Measurements from ENCODE around the gene LDLRAP1.

The LDLRAP1 gene

DNA sequence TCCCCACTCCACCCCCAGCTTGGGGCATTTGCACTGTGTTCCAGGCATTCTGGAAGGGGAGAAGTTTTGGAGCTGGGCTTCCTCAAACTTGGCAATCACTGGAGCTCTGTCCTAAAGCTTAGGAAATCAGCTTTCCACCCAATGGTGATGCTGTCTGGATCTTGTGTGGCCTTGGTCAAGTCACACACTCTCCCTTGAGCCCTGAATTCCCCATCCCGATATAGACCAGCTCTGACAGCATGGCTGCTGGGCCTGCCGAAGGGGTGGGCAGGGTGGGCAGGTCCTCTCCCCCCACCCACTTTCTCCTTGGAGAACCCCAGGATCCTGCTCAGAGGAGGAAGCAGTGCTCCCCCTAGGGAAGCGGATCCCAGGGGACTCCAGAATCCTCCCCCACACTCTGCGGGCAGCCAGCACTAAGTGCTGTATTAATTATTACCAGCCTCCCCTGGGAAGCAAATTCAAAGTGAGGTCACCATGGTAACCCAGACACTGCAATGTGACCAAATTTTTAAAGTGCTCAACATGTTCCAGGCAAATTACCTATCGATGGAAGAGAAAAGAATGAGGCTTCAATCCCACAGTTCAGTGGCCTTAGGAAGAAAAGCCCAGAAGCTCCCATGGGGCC is 21.3 kb upstream of the LDLRAP1 start:
- Mint-ChIP-seq H3K9me3 (peaks cover 4% of the 10 kb centered on the region), H3K27ac (no peak overlapping the region), H3K36me3 (ENCODE audit: low read depth) (no peaks in the 10 kb centered on the region), H3K27me3 (ENCODE audit: low read depth) (peaks cover 4% of the 10 kb centered on the region), H3K4me3 (no peak overlapping the region), H3K4me1 (peaks cover 4% of the 10 kb centered on the region)
- TF ChIP-seq, protein P1, sequence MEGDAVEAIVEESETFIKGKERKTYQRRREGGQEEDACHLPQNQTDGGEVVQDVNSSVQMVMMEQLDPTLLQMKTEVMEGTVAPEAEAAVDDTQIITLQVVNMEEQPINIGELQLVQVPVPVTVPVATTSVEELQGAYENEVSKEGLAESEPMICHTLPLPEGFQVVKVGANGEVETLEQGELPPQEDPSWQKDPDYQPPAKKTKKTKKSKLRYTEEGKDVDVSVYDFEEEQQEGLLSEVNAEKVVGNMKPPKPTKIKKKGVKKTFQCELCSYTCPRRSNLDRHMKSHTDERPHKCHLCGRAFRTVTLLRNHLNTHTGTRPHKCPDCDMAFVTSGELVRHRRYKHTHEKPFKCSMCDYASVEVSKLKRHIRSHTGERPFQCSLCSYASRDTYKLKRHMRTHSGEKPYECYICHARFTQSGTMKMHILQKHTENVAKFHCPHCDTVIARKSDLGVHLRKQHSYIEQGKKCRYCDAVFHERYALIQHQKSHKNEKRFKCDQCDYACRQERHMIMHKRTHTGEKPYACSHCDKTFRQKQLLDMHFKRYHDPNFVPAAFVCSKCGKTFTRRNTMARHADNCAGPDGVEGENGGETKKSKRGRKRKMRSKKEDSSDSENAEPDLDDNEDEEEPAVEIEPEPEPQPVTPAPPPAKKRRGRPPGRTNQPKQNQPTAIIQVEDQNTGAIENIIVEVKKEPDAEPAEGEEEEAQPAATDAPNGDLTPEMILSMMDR (IDR thresholded peaks at IDR 0.05; ENCODE audit: unreplicated experiment in 3 of 3), result no peak

DNA sequence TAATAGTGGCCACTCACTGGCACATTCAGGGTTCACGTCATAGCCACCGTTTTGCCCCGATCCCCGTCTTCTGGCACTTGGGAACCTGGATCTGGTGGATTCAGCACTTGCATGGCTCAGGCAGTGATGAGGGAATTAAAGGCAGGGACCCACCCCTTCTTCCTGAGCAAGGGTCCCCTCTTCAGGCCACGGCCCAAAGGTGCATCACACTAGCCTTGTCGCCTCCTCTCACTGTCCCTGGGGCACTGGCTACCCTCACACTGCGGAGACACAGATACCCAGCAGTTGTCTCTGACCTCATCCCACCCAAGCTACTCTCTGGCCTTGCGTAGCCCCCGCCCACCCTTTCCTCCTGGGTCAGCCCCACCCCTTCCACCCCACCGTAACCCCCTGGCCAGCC is 19.9 kb upstream of the LDLRAP1 start:
- Mint-ChIP-seq H3K36me3 (ENCODE audit: low read depth) (no peaks in the 10 kb centered on the region), H3K9me3 (peaks cover 4% of the 10 kb centered on the region), H3K4me3 (no peak overlapping the region), H3K27me3 (ENCODE audit: low read depth) (peaks cover 4% of the 10 kb centered on the region), H3K4me1 (peaks cover 4% of the 10 kb centered on the region), H3K27ac (no peak overlapping the region)
- TF ChIP-seq, protein P1 (IDR thresholded peaks at IDR 0.05; ENCODE audit: unreplicated experiment in 3 of 3), result no peak

DNA sequence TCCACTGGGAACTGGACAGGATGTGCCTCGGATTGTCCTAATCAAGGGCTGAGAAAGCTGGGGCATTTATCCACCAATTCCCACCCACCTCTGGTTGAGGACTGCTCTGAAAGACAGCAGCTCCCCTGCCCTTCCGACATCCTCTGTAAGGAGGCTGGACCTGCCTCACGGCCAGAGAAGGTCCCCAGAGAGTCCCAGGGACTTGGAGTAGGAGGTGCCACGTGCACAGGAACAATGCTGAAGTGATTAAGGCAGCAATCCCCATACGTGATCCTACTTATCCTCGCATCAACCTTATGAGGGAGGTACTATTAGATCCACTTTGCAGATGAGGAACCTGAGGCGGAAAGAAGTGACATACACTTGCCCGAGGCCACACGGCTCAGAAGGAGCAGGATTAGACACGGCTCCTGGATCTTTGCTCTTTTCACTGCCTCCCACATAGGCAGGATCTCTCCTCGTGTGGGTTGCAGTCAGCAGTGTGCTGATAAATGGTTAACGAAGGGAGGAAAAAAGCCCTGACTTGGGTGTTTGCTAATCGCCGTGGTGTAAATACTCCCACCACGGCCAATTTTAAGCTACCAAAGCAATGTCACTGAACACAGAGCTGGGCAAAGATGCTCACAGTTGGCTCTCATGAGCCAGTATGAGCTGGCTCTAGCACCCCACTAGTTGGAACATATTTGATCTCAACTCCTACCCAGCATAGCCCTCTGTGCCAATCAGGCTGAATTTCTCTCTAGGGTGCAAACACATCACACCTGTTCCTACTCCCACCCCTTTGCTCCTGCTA is 18.6 kb upstream of the LDLRAP1 start:
- peaks cover 7% of the 10 kb centered on the region for H3K27me3 Mint-ChIP-seq (ENCODE audit: low read depth)
- H3K4me1 Mint-ChIP-seq, result peaks cover 4% of the 10 kb centered on the region
- no peaks in the 10 kb centered on the region for H3K36me3 Mint-ChIP-seq (ENCODE audit: low read depth)

DNA sequence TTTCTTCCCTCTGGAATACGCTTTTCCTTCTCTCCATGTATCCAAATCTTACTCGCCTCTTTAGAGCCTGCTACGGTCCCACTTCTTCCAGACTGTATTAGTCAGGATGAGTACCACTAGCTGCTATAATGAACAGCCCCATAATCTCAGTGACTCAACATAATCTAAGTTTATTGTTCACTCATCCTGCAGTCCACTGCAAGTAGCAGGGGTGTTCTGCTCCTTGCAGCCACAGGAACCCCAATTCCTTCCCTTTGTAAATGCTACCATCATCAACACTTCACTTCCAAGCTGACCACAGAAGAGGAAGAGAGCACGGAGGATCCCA is 18.1 kb upstream of the LDLRAP1 start:
- Mint-ChIP-seq H3K9me3 (peaks cover 7% of the 10 kb centered on the region), H3K27me3 (ENCODE audit: low read depth) (peaks cover 7% of the 10 kb centered on the region), H3K27ac (no peak overlapping the region), H3K4me3 (no peak overlapping the region), H3K36me3 (ENCODE audit: low read depth) (no peaks in the 10 kb centered on the region), H3K4me1 (peaks cover 4% of the 10 kb centered on the region)
- TF ChIP-seq, protein P1 (IDR thresholded peaks at IDR 0.05; ENCODE audit: unreplicated experiment in 3 of 3), result no peak

More for the DNA sequence above, 18.6 kb upstream of the LDLRAP1 start:
- TF ChIP-seq, protein P1 (IDR thresholded peaks at IDR 0.05; ENCODE audit: unreplicated experiment in 3 of 3), result no peak
- Mint-ChIP-seq H3K4me3 (no peak overlapping the region), H3K9me3 (peaks cover 7% of the 10 kb centered on the region), H3K27ac (no peak overlapping the region)

GRCh38 chr1:25526753-25527152 is 16.7 kb upstream of the LDLRAP1 start:
- H3K9me3 Mint-ChIP-seq, result peaks cover 7% of the 10 kb centered on the region
- H3K4me1 Mint-ChIP-seq, result peaks cover 4% of the 10 kb centered on the region
- H3K36me3 Mint-ChIP-seq (ENCODE audit: low read depth), result no peaks in the 10 kb centered on the region
- no peak overlapping the region for H3K4me3 Mint-ChIP-seq
- peaks cover 7% of the 10 kb centered on the region for H3K27me3 Mint-ChIP-seq (ENCODE audit: low read depth)
- H3K27ac Mint-ChIP-seq, result no peak overlapping the region
- TF ChIP-seq, protein P1 (IDR thresholded peaks at IDR 0.05; ENCODE audit: unreplicated experiment in 3 of 3), result no peak
